NK-92 (cell line): Measurements from ENCODE around the gene CD300C.
"Not testable (repeated sequence)": the region's sequence is repeated elsewhere in the genome, so short reads cannot be mapped to it uniquely, and the experiment has no call there.

Experiments
- DNase-seq: peaks from one replicate; lab custom pipeline; 2025; ENCODE audit not compliant: unreplicated experiment; lab: John Stamatoyannopoulos, UW

The CD300C gene

GRCh38 chr17:74563358-74563757, 17.4 kb upstream of the CD300C start:
- DNase-seq = no peak

DNA sequence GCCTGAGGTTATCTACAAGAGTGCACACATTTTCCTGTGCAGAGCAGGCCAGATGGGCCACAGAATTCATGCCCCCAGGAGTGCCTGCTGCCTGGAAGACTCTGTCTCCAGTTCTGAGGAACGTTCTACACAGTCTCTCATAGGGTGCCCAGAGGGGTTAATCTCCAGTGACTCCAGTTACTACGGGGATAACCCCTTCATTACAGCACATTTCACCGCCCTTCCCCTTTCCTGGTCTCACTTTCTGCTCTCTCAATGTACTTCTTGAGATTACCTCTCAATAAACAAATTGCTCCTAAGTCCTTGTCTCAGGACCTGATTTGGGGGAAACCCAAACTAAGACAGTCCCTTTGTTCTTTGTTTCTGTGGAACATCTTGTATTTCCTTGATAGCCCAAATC, 15.7 kb upstream of the CD300C start:
- DNase-seq = no peak

DNA sequence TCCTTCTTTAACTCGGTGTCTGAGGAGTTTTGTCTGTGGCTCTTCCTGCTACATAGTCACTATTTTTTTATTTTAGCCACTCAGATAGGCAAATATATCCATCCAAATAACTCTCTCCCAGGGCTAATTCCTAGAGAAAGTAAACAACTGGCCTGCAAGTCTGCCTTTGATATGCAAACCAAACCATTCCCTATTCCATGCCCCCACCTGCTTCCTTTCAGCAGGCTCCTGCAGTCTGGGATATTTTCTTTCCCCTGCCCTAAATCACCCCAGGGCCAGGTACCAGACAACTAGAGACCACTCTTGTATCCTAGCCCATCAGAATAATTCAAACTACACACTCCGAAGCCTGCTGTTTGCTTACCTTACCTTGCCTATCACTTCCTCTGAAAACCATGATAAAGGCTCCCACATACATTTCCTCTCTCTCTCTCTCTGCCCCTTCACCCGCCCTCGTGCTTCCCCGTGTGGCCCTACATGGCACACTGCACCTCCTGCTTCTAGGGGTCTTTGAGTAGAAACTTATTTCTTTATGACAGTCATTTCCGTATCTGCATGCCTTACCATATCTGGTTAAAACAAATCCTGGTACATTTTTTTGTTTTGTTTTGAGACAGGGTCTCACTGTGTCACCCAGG, 13.1 kb upstream of the CD300C start:
- DNase-seq = no peak

GRCh38 chr17:74558402-74558801, 12.5 kb upstream of the CD300C start:
- DNase-seq = not testable (repeated sequence)

GRCh38 chr17:74555427-74555940, 9.6 kb upstream of the CD300C start:
- no peak for DNase-seq

DNA sequence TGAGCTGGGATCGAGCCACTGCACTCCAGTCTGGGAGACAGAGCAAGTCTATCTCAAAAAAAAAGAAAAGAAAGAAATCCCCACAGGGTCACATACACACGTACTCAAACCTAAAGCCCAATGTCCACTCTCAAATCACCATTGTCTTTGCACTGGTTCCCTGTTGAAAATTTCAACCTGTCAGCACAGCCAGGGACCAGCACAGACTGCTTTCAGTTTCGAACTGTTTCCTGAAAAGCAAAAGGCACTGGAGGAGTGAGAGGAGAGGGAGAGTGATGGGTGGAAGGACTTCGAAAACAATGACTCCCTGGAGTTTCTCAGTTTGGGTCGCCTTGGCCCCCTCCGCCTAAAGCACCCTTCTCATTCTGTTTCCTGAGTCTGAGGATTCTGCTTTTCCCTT, 9.0 kb upstream of the CD300C start:
- DNase-seq = no peak

DNA sequence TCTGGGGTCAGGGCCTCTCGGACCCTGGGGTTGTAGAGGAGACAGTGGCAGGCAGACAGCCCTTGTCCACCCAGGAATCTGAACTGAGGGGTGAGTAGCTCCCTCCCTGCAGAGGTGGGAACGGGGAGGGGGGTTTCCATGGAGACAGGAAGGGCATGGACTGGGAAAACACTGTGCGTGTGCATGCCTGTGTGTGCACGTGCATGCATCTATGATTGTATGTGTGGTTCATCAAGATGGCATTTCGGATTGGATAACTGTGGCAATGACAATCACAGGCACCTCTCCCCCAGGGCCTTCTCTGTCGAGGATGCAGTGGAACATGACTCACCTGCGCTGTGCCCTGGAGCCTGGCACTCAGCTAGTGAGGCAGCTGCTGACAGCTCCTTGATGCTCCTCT, 6.1 kb upstream of the CD300C start:
- DNase-seq = no peak

- DNase-seq = no peak
These were observed 4.7 kb upstream of the CD300C start for GRCh38 chr17:74550602-74551001.

DNA sequence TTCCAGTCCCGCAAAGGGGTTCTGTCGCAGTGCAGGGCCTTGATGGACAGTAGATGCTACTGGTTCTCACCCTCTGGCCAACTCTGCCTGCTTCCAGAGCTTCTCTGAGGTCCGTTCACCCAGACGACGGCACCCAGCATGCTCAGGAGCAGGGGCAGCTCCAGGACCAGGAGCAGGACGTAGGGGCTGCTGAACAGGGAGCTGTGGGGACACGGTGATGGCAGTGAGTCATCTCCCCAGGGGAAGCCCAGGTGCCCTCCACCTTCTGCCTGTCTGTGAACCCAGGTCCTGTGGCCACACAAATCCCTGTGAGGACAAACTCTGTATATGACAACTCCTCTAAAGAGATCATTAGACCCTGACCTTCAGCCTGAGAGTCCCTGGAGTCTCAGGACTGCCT, 3.4 kb upstream of the CD300C start:
- no peak for DNase-seq

GRCh38 chr17:74547736-74548135, 1.8 kb upstream of the CD300C start:
- DNase-seq = no peak

- no peak for DNase-seq
These were observed 1.3 kb upstream of the CD300C start for GRCh38 chr17:74547264-74547663.

DNA sequence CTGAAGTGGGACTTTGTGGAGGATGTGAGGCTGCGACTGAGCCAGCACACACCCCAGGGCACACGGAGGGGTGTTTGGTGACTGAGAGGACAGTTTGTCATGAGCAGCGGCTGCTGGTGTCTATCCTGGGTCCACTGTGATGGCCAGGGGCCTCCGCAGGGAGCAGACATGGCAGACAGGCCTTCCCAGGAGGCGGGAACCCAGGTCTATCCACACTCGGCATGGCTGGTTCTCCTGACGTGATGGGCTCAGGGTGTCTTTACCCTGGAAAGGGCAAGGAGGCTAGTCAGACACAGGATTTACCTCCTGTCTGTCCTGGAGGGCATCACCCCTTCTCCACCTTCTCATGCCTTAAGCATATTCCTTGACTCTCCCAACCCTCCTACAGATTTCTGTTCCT, 671 bp upstream of the CD300C start:
- no peak for DNase-seq

DNA sequence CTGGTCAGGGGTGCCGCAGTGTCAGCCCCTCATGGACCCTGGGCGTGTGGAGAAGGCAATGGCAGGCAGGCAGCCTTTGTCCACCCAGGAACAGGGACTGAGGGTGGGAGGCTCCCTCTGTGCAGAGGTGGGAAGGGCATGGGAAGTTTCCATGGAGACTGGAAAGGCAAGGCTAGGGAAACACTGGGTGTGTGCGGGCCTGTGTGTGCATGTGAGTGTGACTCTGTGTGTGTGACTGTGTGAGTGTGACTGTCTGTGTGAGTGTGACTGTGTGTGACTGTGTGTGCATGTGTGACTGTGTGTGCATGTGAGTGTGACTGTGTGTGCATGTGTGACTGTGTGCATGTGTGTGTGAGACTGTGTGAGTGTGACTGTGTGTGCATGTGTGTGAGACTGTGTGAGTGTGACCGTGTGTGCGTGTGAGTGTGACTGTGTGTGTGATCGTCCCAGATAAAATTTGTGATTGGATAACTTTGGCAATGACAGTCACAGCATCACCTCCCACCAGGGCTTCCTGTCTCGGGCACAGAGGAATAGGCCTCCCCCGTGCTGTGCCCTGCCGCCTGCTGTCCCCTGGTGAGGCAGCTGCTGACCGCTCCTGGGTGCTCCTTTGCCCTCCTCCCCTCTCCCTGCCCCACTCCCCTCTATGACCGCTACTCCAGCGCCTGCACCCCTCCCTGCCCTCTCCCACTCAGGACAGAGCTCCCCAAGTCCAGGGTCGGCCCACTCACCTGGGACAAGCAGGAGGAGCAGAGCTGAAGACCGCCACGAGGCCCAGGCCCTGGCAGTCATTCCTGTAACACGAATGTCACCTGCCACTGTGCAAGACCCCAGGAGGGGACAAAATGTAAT, 698 bp downstream of the CD300C start:
- DNase-seq = no peak

DNA sequence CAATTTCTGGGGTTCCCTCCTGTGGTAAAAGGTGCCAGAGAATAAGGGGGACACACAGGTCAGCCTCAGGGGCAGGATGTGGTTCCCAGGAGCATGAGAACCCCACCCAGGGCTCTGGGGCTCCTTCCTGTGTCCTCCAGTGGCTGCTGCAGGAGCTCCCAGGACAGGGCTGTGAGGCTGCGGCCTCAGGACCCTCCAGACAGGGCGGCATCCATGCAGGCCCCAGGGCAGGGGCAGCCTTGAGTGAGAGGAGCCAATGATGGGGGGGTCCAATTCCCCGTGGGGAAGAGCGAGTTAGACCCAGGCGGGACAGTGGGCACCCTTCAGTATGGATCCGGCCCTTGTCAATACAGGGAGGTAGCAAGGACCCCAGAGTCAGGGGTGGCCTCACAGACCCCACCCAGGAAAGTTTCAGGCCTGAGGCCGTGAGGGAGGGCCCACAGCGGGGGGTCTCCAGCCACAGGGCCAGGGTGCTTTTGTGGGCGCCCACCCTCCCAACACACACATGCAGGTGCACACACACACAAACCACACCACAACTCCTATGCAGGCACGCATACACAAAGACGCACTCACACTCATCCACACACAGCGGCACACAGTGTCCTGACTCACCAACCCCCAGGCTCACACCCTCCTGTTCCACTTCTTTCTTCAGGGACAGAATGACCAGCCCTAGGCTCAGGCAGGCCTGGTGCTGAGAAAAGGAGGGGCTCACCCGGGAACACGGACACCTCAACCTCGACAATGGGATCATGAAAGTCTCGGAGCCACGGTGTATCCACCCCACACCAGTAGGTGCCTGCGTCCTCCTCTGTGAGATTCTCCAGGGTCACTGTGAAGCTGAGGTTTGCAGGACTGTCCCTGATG, 1.8 kb downstream of the CD300C start:
- no peak for DNase-seq

- DNase-seq = no peak
These were observed 2.5 kb downstream of the CD300C start for GRCh38 chr17:74543406-74543805.

DNA sequence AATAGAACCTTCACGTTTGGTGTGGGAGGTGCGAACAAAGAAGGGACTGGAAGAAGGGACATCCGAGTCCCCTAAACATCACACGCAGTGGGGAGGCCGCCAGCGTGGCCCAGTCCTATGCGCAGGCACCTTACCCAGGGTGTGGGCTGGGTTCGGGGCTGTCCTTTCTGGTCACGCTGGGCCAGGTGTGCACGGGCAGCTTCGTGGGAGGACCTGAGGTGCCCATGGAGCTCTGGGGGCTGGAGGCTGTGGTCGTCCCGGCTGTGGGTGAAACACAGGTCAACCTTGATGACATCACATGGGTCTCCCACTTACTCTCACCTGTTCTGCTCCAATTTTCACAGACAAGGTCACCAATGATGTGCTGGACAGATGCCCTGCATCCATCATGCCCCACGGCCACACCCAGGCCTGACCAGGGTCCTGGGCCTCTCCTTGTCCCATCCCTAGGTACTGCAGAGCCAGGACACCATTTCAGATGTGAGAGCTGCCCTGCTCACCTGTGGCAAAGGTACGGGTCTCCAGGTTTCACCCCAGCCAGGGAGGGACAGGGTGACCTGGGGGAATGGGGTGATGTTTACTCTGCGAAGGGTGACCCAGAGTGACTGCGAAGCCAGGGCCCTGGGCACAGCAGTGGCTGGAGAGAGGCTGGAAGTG, 3.1 kb downstream of the CD300C start:
- no peak for DNase-seq

- no peak for DNase-seq
These were observed 3.7 kb downstream of the CD300C start for GRCh38 chr17:74542166-74542565.

GRCh38 chr17:74541176-74542111, 4.5 kb downstream of the CD300C start:
- no peak for DNase-seq

DNA sequence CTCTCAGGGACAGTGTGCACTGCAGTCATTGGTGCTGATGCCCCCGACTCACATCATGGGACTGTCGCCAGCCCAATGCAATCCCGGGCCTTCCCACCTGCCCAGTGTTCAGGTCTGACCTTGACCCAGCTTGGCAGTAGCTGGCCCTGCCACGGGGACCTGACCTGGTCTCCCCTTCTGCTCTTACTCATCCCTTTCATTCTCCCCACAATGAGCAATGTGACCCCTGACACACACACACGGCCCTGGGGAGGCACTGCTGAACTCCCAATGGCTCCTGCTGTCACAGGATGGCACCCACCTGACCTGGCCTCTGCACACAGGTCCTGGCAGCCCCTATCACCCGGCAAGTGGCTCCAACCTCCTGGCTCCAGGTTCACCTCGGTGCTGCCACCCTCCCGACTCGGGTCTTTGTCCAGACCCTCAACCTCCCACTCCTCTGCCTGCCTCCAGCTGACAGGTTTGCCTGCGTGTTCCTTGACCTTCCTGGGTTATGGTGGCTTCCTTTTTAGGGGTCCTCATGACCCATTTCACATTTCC, 6.6 kb downstream of the CD300C start:
- DNase-seq = no peak

- no peak for DNase-seq
These were observed 9.0 kb downstream of the CD300C start for GRCh38 chr17:74536890-74537289.
